ENCODE measurements around the gene TRIM13.

- TF ChIP-seq, protein P1, sequence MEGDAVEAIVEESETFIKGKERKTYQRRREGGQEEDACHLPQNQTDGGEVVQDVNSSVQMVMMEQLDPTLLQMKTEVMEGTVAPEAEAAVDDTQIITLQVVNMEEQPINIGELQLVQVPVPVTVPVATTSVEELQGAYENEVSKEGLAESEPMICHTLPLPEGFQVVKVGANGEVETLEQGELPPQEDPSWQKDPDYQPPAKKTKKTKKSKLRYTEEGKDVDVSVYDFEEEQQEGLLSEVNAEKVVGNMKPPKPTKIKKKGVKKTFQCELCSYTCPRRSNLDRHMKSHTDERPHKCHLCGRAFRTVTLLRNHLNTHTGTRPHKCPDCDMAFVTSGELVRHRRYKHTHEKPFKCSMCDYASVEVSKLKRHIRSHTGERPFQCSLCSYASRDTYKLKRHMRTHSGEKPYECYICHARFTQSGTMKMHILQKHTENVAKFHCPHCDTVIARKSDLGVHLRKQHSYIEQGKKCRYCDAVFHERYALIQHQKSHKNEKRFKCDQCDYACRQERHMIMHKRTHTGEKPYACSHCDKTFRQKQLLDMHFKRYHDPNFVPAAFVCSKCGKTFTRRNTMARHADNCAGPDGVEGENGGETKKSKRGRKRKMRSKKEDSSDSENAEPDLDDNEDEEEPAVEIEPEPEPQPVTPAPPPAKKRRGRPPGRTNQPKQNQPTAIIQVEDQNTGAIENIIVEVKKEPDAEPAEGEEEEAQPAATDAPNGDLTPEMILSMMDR (conservative IDR thresholded peaks at IDR 0.05) = no peak
- no peak for TF ChIP-seq EZH2 (IDR thresholded peaks at IDR 0.05; ENCODE audit: low read depth)
These were observed 63.9 kb downstream of the TRIM13 start for GRCh38 chr13:50060718-50061117.

Data from PC-9 (cell line).